Central memory CD8-positive, alpha-beta T cell (primary cell): ENCODE data around the gene SUMO4.
"Not testable (repeated sequence)": the region's sequence is repeated elsewhere in the genome, so short reads cannot be mapped to it uniquely, and the experiment has no call there.

ENCODE experiments used
- ATAC-seq: fragments of 150-1000 bp; cut with Tn5 transposase; replicated peaks from 2 replicates; pipeline ENCODE4 v1.10.0; 2022; ENCODE audit warnings: mild to moderate bottlenecking, moderate FRiP score, moderate number of reproducible peaks; ENCODE audit not compliant: poor library complexity, severe bottlenecking; ENCODE audit errors: extremely low read depth
- DNase-seq, 2 donors: peaks; one replicate each; pipeline ENCODE4 v3.0.0; 2021; ENCODE audit warnings: low spot score in 2 of 2
- H3K27ac Mint-ChIP-seq: one replicate; pipeline ENCODE4 v1.8.0; 2022; ENCODE audit warnings: low read depth, mild to moderate bottlenecking, moderate library complexity, mixed read lengths
- H3K27me3 Mint-ChIP-seq: one replicate; pipeline ENCODE4 v1.8.0; 2022; ENCODE audit warnings: mixed read lengths
- H3K36me3 Mint-ChIP-seq: one replicate; pipeline ENCODE4 v1.8.0; 2022; ENCODE audit warnings: mild to moderate bottlenecking, moderate library complexity, mixed read lengths; ENCODE audit not compliant: insufficient read depth
- H3K4me1 Mint-ChIP-seq: one replicate; pipeline ENCODE4 v1.8.0; 2022; ENCODE audit warnings: mixed read lengths
- H3K4me3 Mint-ChIP-seq: one replicate; pipeline ENCODE4 v1.8.0; 2022; ENCODE audit warnings: mild to moderate bottlenecking, moderate library complexity, mixed read lengths
- H3K9me3 Mint-ChIP-seq: one replicate; pipeline ENCODE4 v1.8.0; 2022; ENCODE audit warnings: mixed read lengths

SUMO4 gene

GRCh38 chr6:149440735-149441671 lies 40.9 kb downstream of the SUMO4 start:
- ATAC-seq = no peak
- Mint-ChIP-seq H3K36me3 (peaks cover 4% of the 10 kb centered on the region), H3K4me3 (no peak overlapping the region), H3K9me3 (no peaks in the 10 kb centered on the region), H3K4me1 (peaks cover 7% of the 10 kb centered on the region), H3K27ac (no peak overlapping the region), H3K27me3 (no peaks in the 10 kb centered on the region)
- no peak for DNase-seq

DNA sequence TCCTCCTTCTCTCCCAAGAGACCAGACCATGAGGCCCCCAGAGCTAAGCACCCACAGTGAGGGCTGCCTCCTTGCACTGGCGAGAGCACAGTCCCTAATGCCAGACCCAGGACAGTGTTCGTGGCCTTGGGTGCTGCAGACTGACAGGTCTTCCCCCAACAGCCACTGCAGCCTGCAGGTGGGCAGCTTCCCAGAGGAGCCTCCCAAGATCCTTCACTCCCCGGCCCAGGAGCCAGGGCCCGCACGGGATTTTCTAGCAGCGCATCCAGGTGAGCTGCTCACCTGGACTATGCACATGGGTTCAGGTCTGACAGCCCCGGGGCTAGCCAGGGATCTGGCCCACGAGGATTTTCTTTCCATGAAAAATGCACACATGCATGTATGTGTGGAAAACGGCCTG lies 41.7 kb downstream of the SUMO4 start:
- peaks cover 4% of the 10 kb centered on the region for H3K36me3 Mint-ChIP-seq
- H3K27ac Mint-ChIP-seq = no peak overlapping the region
- H3K9me3 Mint-ChIP-seq = no peaks in the 10 kb centered on the region
- H3K4me1 Mint-ChIP-seq = peaks cover 7% of the 10 kb centered on the region
- DNase-seq (no peak), ATAC-seq (no peak)
- no peaks in the 10 kb centered on the region for H3K27me3 Mint-ChIP-seq
- H3K4me3 Mint-ChIP-seq = no peak overlapping the region

DNA sequence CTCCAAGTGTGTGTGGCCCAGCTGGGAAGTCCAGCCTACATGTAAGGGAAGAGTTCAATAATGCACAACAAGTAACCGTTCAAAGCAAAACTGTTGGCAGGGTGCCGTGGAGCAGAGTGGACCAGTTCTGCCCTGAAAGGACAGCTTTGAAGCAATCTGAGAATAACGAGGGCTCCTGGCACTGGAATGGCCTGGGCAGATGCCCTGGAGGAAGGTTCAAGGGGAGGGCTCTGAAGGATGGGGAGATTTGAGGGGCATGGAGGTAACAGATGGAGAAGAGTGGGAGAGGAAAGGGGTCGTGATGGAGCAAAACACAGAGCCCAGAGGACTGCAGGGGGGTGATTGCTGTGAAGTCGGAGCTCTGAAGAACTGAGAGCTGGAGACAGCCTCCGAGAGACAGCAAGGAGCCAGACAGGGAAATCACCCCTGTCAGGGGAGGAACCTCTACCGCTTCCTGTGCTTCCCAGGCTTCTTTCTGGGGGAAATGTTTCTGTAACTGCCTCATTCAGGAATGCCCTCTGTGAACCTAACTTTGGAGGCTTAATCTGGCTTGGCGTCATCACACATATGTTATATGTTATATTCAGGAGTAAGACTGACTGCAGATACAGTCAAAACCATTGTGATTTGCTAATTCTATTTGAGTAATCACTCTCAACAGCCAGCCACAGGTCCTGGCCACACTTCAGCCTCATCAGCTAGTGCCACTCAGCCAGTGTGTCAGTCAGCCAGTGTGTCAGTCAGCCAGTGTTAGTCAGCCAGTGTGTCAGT lies 43.5 kb downstream of the SUMO4 start:
- DNase-seq (no peak), ATAC-seq (no peak)
- Mint-ChIP-seq H3K27ac (peak overlapping the region; percentile 56), H3K4me3 (no peak overlapping the region), H3K4me1 (no peaks in the 10 kb centered on the region), H3K27me3 (no peaks in the 10 kb centered on the region), H3K9me3 (no peaks in the 10 kb centered on the region), H3K36me3 (peaks cover 4% of the 10 kb centered on the region)

GRCh38 chr6:149444360-149445094 lies 44.5 kb downstream of the SUMO4 start:
- H3K4me3 Mint-ChIP-seq, H3K27me3 Mint-ChIP-seq, H3K4me1 Mint-ChIP-seq, DNase-seq, H3K27ac Mint-ChIP-seq, H3K36me3 Mint-ChIP-seq, H3K9me3 Mint-ChIP-seq: not testable (repeated sequence)
- ATAC-seq = peak; percentile 19

- Mint-ChIP-seq H3K27me3 (no peaks in the 10 kb centered on the region), H3K4me1 (no peaks in the 10 kb centered on the region), H3K27ac (no peak overlapping the region), H3K4me3 (no peak overlapping the region), H3K9me3 (no peaks in the 10 kb centered on the region), H3K36me3 (peaks cover 9% of the 10 kb centered on the region)
- ATAC-seq (peak; percentile 24), DNase-seq (no peak)
Measured at GRCh38 chr6:149445095-149445466, 45.0 kb downstream of the SUMO4 start.

GRCh38 chr6:149445573-149445972 lies 45.5 kb downstream of the SUMO4 start:
- H3K27ac Mint-ChIP-seq = peak overlapping the region; percentile 19
- no peaks in the 10 kb centered on the region for H3K9me3 Mint-ChIP-seq
- DNase-seq (no peak), ATAC-seq (no peak)
- no peaks in the 10 kb centered on the region for H3K27me3 Mint-ChIP-seq
- H3K36me3 Mint-ChIP-seq = peaks cover 9% of the 10 kb centered on the region
- no peak overlapping the region for H3K4me3 Mint-ChIP-seq
- no peaks in the 10 kb centered on the region for H3K4me1 Mint-ChIP-seq

DNA sequence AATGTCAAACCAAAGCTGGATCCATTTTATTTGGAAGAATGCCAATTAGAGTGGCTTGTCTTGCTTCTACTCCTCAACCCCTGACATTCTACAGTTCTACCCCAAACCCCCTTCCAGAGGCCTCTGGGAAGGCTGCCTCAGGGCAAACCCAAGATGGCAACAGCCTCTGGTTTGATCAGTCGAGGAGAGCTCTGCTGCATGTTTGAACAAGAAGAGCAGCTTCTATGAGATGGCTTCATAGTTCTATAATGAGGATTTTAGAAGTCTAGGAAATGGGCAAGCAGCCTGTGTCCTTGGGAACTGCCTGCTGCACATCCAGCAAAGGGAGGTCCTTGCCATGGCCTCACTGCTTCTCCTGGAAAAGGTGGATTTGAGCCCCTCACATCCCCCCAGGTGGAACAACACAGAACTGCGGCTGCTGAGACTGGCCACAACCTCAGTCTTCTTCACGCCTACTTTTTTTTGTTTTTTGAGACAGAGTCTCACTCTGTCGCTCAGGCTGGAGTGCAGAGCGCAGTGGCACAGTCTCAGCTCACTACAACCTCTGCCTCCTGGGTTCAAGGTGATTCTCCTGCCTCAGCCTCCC lies 46.8 kb downstream of the SUMO4 start:
- no peak for ATAC-seq
- Mint-ChIP-seq H3K9me3 (no peaks in the 10 kb centered on the region), H3K4me3 (no peak overlapping the region), H3K4me1 (no peaks in the 10 kb centered on the region), H3K36me3 (peaks cover 11% of the 10 kb centered on the region), H3K27ac (no peak overlapping the region), H3K27me3 (no peaks in the 10 kb centered on the region)
- DNase-seq = no peak

DNA sequence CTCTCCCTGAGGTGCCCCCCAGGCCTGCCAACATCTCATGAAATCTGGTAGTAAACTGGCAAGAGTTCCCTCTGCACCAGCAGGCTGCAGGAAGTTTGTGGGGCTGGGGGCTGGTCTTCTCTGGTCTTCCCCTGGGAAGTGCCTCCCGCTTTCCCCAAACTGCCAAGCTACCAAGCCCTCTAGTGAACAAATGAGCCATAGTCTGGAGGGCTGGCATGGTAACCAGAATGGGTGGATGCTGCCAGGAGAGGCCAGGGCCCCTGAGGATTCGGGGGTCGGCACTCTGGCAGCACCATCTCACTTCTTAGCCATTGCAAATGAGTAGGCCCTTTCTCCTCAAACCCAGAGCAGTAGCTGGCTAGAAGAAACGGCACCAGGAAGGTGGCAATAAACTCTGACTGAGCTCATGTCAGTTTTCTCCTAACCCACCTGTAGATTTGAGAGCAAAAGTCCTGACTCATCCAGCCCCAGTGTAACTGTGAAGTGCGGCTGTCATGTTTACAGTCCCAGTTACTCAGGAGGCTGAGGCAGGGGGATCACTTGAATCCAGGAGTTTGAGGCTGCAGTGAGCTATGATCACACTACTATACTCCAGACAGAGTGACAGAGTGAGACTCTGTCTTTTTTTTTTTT lies 48.9 kb downstream of the SUMO4 start:
- no peak overlapping the region for H3K27ac Mint-ChIP-seq
- no peaks in the 10 kb centered on the region for H3K4me1 Mint-ChIP-seq
- DNase-seq = no peak
- H3K36me3 Mint-ChIP-seq = peaks cover 11% of the 10 kb centered on the region
- H3K27me3 Mint-ChIP-seq = no peaks in the 10 kb centered on the region
- no peak overlapping the region for H3K4me3 Mint-ChIP-seq
- no peaks in the 10 kb centered on the region for H3K9me3 Mint-ChIP-seq
- no peak for ATAC-seq

GRCh38 chr6:149449831-149450678 lies 50.0 kb downstream of the SUMO4 start:
- ATAC-seq (no peak), DNase-seq (no peak)
- Mint-ChIP-seq H3K27me3 (no peaks in the 10 kb centered on the region), H3K27ac (no peak overlapping the region), H3K9me3 (no peaks in the 10 kb centered on the region), H3K4me3 (peak overlapping the region; percentile 49), H3K36me3 (peaks cover 13% of the 10 kb centered on the region), H3K4me1 (no peaks in the 10 kb centered on the region)
